ENCODE data around the gene RBFOX2. TPM values are rescaled to one million over a fixed set of nuclear protein-coding genes. Genes with fewer than 3 reads are reported as not detected.

Gene RBFOX2
- total RNA-seq, 1 experiment from 2014 or later: 24.2 TPM

- Histone ChIP-seq H3K27me3 (ENCODE audit: low read length) (no peaks in the 10 kb centered on the region), H3K27ac (ENCODE audit: low read length) (no peak overlapping the region), H4K20me1 (ENCODE audit: insufficient read depth, low read depth, low read length) (peaks cover 36% of the 10 kb centered on the region), H2AFZ (ENCODE audit: low read length) (no peak overlapping the region), H3K9me3 (ENCODE audit: low read length) (no peaks in the 10 kb centered on the region), H3K9me2 (replicated peaks; ENCODE audit: insufficient read depth, low read length) (no peaks in the 10 kb centered on the region), H3K4me3 (ENCODE audit: low read length) (no peak overlapping the region), H3K79me2 (ENCODE audit: low read length) (no peaks in the 10 kb centered on the region), H3K36me3 (ENCODE audit: insufficient read depth, low read length) (no peaks in the 10 kb centered on the region), H3K4me2 (ENCODE audit: low read depth, low read length, poor library complexity, severe bottlenecking) (no peak overlapping the region), H3K9ac (ENCODE audit: low read length) (no peak overlapping the region), H3K4me1 (ENCODE audit: low read length) (peaks cover 13% of the 10 kb centered on the region)
- no peak for DNase-seq
Measured at GRCh38 chr22:35914357-35914664, 114.3 kb downstream of the RBFOX2 start.

GRCh38 chr22:35913925-35914324 lies 114.7 kb downstream of the RBFOX2 start:
- Histone ChIP-seq H3K4me3 (ENCODE audit: low read length) (no peak overlapping the region), H2AFZ (ENCODE audit: low read length) (no peak overlapping the region)
- no peak for DNase-seq

GRCh38 chr22:35912658-35913057 lies 116.0 kb downstream of the RBFOX2 start:
- Histone ChIP-seq H3K9ac (ENCODE audit: low read length) (no peak overlapping the region), H3K9me2 (replicated peaks; ENCODE audit: insufficient read depth, low read length) (no peaks in the 10 kb centered on the region), H3K4me3 (ENCODE audit: low read length) (no peak overlapping the region), H3K27me3 (ENCODE audit: low read length) (no peaks in the 10 kb centered on the region), H3K4me2 (ENCODE audit: low read depth, low read length, poor library complexity, severe bottlenecking) (no peak overlapping the region), H3K36me3 (ENCODE audit: insufficient read depth, low read length) (no peaks in the 10 kb centered on the region), H3K79me2 (ENCODE audit: low read length) (no peaks in the 10 kb centered on the region), H2AFZ (ENCODE audit: low read length) (no peak overlapping the region), H3K4me1 (ENCODE audit: low read length) (peaks cover 13% of the 10 kb centered on the region), H3K9me3 (ENCODE audit: low read length) (no peaks in the 10 kb centered on the region), H3K27ac (ENCODE audit: low read length) (no peak overlapping the region), H4K20me1 (ENCODE audit: insufficient read depth, low read depth, low read length) (peaks cover 27% of the 10 kb centered on the region)
- DNase-seq: no peak

More at GRCh38 chr22:35913925-35914324, 114.7 kb downstream of the RBFOX2 start:
- Histone ChIP-seq H3K9ac (ENCODE audit: low read length) (no peak overlapping the region), H3K27ac (ENCODE audit: low read length) (no peak overlapping the region), H4K20me1 (ENCODE audit: insufficient read depth, low read depth, low read length) (peaks cover 36% of the 10 kb centered on the region), H3K4me2 (ENCODE audit: low read depth, low read length, poor library complexity, severe bottlenecking) (no peak overlapping the region), H3K36me3 (ENCODE audit: insufficient read depth, low read length) (no peaks in the 10 kb centered on the region), H3K79me2 (ENCODE audit: low read length) (no peaks in the 10 kb centered on the region), H3K4me1 (ENCODE audit: low read length) (peaks cover 13% of the 10 kb centered on the region), H3K27me3 (ENCODE audit: low read length) (no peaks in the 10 kb centered on the region), H3K9me3 (ENCODE audit: low read length) (no peaks in the 10 kb centered on the region), H3K9me2 (replicated peaks; ENCODE audit: insufficient read depth, low read length) (no peaks in the 10 kb centered on the region)

- H4K20me1 ChIP-seq (ENCODE audit: insufficient read depth, low read depth, low read length): peaks cover 27% of the 10 kb centered on the region
- no peaks in the 10 kb centered on the region for H3K9me3 ChIP-seq (ENCODE audit: low read length)
- H3K36me3 ChIP-seq (ENCODE audit: insufficient read depth, low read length): no peaks in the 10 kb centered on the region
- H3K4me3 ChIP-seq (ENCODE audit: low read length): no peak overlapping the region
- no peak for DNase-seq
- H3K9me2 ChIP-seq (replicated peaks; ENCODE audit: insufficient read depth, low read length): no peaks in the 10 kb centered on the region
- H3K27ac ChIP-seq (ENCODE audit: low read length): no peak overlapping the region
- H3K27me3 ChIP-seq (ENCODE audit: low read length): no peaks in the 10 kb centered on the region
- H3K4me1 ChIP-seq (ENCODE audit: low read length): peaks cover 13% of the 10 kb centered on the region
- no peak overlapping the region for H2AFZ ChIP-seq (ENCODE audit: low read length)
- no peak overlapping the region for H3K4me2 ChIP-seq (ENCODE audit: low read depth, low read length, poor library complexity, severe bottlenecking)
- no peaks in the 10 kb centered on the region for H3K79me2 ChIP-seq (ENCODE audit: low read length)
- H3K9ac ChIP-seq (ENCODE audit: low read length): no peak overlapping the region
Measured at GRCh38 chr22:35911877-35912276, 116.7 kb downstream of the RBFOX2 start.

GRCh38 chr22:35910926-35911325 lies 117.7 kb downstream of the RBFOX2 start:
- H3K9ac ChIP-seq (ENCODE audit: low read length): no peak overlapping the region
- no peaks in the 10 kb centered on the region for H3K79me2 ChIP-seq (ENCODE audit: low read length)
- no peak overlapping the region for H2AFZ ChIP-seq (ENCODE audit: low read length)
- no peak overlapping the region for H3K4me3 ChIP-seq (ENCODE audit: low read length)
- DNase-seq: no peak
- H3K4me1 ChIP-seq (ENCODE audit: low read length): peaks cover 13% of the 10 kb centered on the region
- no peak overlapping the region for H3K4me2 ChIP-seq (ENCODE audit: low read depth, low read length, poor library complexity, severe bottlenecking)
- no peak overlapping the region for H3K27ac ChIP-seq (ENCODE audit: low read length)
- peaks cover 26% of the 10 kb centered on the region for H4K20me1 ChIP-seq (ENCODE audit: insufficient read depth, low read depth, low read length)
- no peaks in the 10 kb centered on the region for H3K27me3 ChIP-seq (ENCODE audit: low read length)
- no peaks in the 10 kb centered on the region for H3K36me3 ChIP-seq (ENCODE audit: insufficient read depth, low read length)
- H3K9me3 ChIP-seq (ENCODE audit: low read length): no peaks in the 10 kb centered on the region
- H3K9me2 ChIP-seq (replicated peaks; ENCODE audit: insufficient read depth, low read length): no peaks in the 10 kb centered on the region

GRCh38 chr22:35910003-35910769 lies 118.4 kb downstream of the RBFOX2 start:
- no peaks in the 10 kb centered on the region for H3K9me3 ChIP-seq (ENCODE audit: low read length)
- peaks cover 24% of the 10 kb centered on the region for H4K20me1 ChIP-seq (ENCODE audit: insufficient read depth, low read depth, low read length)
- H3K79me2 ChIP-seq (ENCODE audit: low read length): no peaks in the 10 kb centered on the region
- H3K4me2 ChIP-seq (ENCODE audit: low read depth, low read length, poor library complexity, severe bottlenecking): no peak overlapping the region
- no peaks in the 10 kb centered on the region for H3K9me2 ChIP-seq (replicated peaks; ENCODE audit: insufficient read depth, low read length)
- no peaks in the 10 kb centered on the region for H3K36me3 ChIP-seq (ENCODE audit: insufficient read depth, low read length)
- no peak overlapping the region for H3K27ac ChIP-seq (ENCODE audit: low read length)
- H3K27me3 ChIP-seq (ENCODE audit: low read length): no peaks in the 10 kb centered on the region
- H3K9ac ChIP-seq (ENCODE audit: low read length): no peak overlapping the region
- H3K4me1 ChIP-seq (ENCODE audit: low read length): peaks cover 8% of the 10 kb centered on the region
- no peak overlapping the region for H3K4me3 ChIP-seq (ENCODE audit: low read length)
- no peak for DNase-seq
- no peak overlapping the region for H2AFZ ChIP-seq (ENCODE audit: low read length)

- H3K36me3 ChIP-seq (ENCODE audit: insufficient read depth, low read length): no peaks in the 10 kb centered on the region
- no peaks in the 10 kb centered on the region for H3K79me2 ChIP-seq (ENCODE audit: low read length)
- H2AFZ ChIP-seq (ENCODE audit: low read length): no peak overlapping the region
- no peaks in the 10 kb centered on the region for H3K9me2 ChIP-seq (replicated peaks; ENCODE audit: insufficient read depth, low read length)
- H4K20me1 ChIP-seq (ENCODE audit: insufficient read depth, low read depth, low read length): peaks cover 30% of the 10 kb centered on the region
- no peak for DNase-seq
- H3K27ac ChIP-seq (ENCODE audit: low read length): no peak overlapping the region
- no peak overlapping the region for H3K9ac ChIP-seq (ENCODE audit: low read length)
- no peak overlapping the region for H3K4me3 ChIP-seq (ENCODE audit: low read length)
- no peak overlapping the region for H3K4me2 ChIP-seq (ENCODE audit: low read depth, low read length, poor library complexity, severe bottlenecking)
- H3K27me3 ChIP-seq (ENCODE audit: low read length): no peaks in the 10 kb centered on the region
- no peaks in the 10 kb centered on the region for H3K9me3 ChIP-seq (ENCODE audit: low read length)
- H3K4me1 ChIP-seq (ENCODE audit: low read length): peaks cover 20% of the 10 kb centered on the region
Measured at GRCh38 chr22:35905894-35906293, 122.7 kb downstream of the RBFOX2 start.

GRCh38 chr22:35904752-35905151 lies 123.9 kb downstream of the RBFOX2 start:
- Histone ChIP-seq H4K20me1 (ENCODE audit: insufficient read depth, low read depth, low read length) (peaks cover 35% of the 10 kb centered on the region), H3K27ac (ENCODE audit: low read length) (no peak overlapping the region), H3K9me3 (ENCODE audit: low read length) (no peaks in the 10 kb centered on the region), H3K9me2 (replicated peaks; ENCODE audit: insufficient read depth, low read length) (no peaks in the 10 kb centered on the region), H3K79me2 (ENCODE audit: low read length) (no peaks in the 10 kb centered on the region), H3K27me3 (ENCODE audit: low read length) (no peaks in the 10 kb centered on the region), H3K4me3 (ENCODE audit: low read length) (no peak overlapping the region), H3K36me3 (ENCODE audit: insufficient read depth, low read length) (no peaks in the 10 kb centered on the region), H2AFZ (ENCODE audit: low read length) (no peak overlapping the region), H3K4me1 (ENCODE audit: low read length) (peaks cover 26% of the 10 kb centered on the region), H3K9ac (ENCODE audit: low read length) (no peak overlapping the region), H3K4me2 (ENCODE audit: low read depth, low read length, poor library complexity, severe bottlenecking) (no peak overlapping the region)
- DNase-seq: no peak

Data from Karpas-422 (cell line).